Measurements from ENCODE around the gene HSPB8. TPM values are rescaled to one million over a fixed set of nuclear protein-coding genes. Genes with fewer than 3 reads are reported as not detected.

HSPB8 gene
- total and polyA plus RNA-seq, 5 donors from 2014 or later = not detected

DNA sequence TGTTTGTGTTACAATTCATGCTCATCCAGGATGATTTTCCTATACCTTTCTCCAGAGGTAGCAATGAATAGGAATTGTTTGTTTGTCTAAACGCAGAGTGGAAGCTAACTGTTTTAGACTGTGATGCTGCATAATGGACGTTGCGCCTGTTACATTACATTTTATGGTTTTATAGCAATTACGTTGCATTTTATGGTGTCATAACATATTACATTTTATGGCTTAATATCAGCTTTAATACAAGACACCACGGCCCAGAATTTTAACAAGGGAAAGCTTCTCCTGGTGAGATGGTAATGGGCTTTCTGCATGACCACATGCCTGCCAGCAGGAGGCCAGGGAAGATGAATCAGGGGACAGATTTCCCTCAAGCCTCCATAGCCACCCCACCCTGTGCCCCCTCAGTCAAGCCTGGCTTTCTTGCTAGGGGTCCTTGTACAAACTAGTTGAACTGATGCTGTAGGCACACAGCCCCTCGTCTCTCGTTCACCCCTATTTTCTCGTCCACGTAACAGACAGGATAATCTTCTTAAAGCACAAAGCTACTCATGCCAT lies 56.5 kb downstream of the HSPB8 start:
- H3K36me3 ChIP-seq (ENCODE audit: control insufficient read depth, insufficient read depth, low read length) = no peaks in the 10 kb centered on the region
- no peak overlapping the region for H3K27ac ChIP-seq (ENCODE audit: insufficient read depth, low read length, poor library complexity, severe bottlenecking)
- DNase-seq (no peak), ATAC-seq (ENCODE audit: low read depth in 2 of 2) (no peak)
- Mint-ChIP-seq H3K27me3 (no peaks in the 10 kb centered on the region), H3K9me3 (peaks cover 0 to 8% (median 0%) of the 10 kb centered on the region in 7 donors), H3K27ac (no peak overlapping the region), H3K36me3 (no peaks in the 10 kb centered on the region), H3K4me3 (no peak overlapping the region), H3K4me1 (no peaks in the 10 kb centered on the region)
- no peaks in the 10 kb centered on the region for H3K27me3 ChIP-seq (ENCODE audit: control insufficient read depth, insufficient read depth, low read length)
- no peak overlapping the region for H3K4me3 ChIP-seq (ENCODE audit: low read depth, low read length)
- no peaks in the 10 kb centered on the region for H3K9me3 ChIP-seq (ENCODE audit: control insufficient read depth in 2 of 2, low read length in 2 of 2)
- H3K4me1 ChIP-seq (ENCODE audit: control insufficient read depth, insufficient read depth, low read length, poor library complexity, severe bottlenecking) = no peaks in the 10 kb centered on the region

GRCh38 chr12:119236372-119236771 lies 57.6 kb downstream of the HSPB8 start:
- H3K36me3 Mint-ChIP-seq = no peaks in the 10 kb centered on the region

GRCh38 chr12:119239040-119239439 lies 60.3 kb downstream of the HSPB8 start:
- Histone ChIP-seq H3K4me1 (ENCODE audit: control insufficient read depth, insufficient read depth, low read length, poor library complexity, severe bottlenecking) (no peaks in the 10 kb centered on the region), H3K4me3 (ENCODE audit: low read depth, low read length) (no peak overlapping the region), H3K36me3 (ENCODE audit: control insufficient read depth, insufficient read depth, low read length) (no peaks in the 10 kb centered on the region), H3K27me3 (ENCODE audit: control insufficient read depth, insufficient read depth, low read length) (no peaks in the 10 kb centered on the region), H3K9me3 (ENCODE audit: control insufficient read depth in 2 of 2, low read length in 2 of 2) (no peaks in the 10 kb centered on the region), H3K27ac (ENCODE audit: insufficient read depth, low read length, poor library complexity, severe bottlenecking) (no peak overlapping the region)
- DNase-seq = no peak
- Mint-ChIP-seq H3K36me3 (no peaks in the 10 kb centered on the region), H3K9me3 (peaks cover 0 to 4% (median 0%) of the 10 kb centered on the region in 7 donors), H3K4me3 (no peak overlapping the region), H3K27ac (no peak overlapping the region), H3K4me1 (no peaks in the 10 kb centered on the region), H3K27me3 (peaks cover 7% of the 10 kb centered on the region)
- ATAC-seq (ENCODE audit: low read depth in 2 of 2) = no peak

More at GRCh38 chr12:119236372-119236771, 57.6 kb downstream of the HSPB8 start:
- Mint-ChIP-seq H3K27ac (no peak overlapping the region), H3K4me3 (no peak overlapping the region), H3K9me3 (peaks cover 0 to 6% (median 0%) of the 10 kb centered on the region in 7 donors), H3K4me1 (no peaks in the 10 kb centered on the region), H3K27me3 (peaks cover 4% of the 10 kb centered on the region)
- H3K36me3 ChIP-seq (ENCODE audit: control insufficient read depth, insufficient read depth, low read length) = no peaks in the 10 kb centered on the region
- DNase-seq (no peak), ATAC-seq (ENCODE audit: low read depth in 2 of 2) (no peak)
- no peak overlapping the region for H3K27ac ChIP-seq (ENCODE audit: insufficient read depth, low read length, poor library complexity, severe bottlenecking)
- H3K4me1 ChIP-seq (ENCODE audit: control insufficient read depth, insufficient read depth, low read length, poor library complexity, severe bottlenecking) = no peaks in the 10 kb centered on the region
- H3K27me3 ChIP-seq (ENCODE audit: control insufficient read depth, insufficient read depth, low read length) = no peaks in the 10 kb centered on the region
- H3K9me3 ChIP-seq (ENCODE audit: control insufficient read depth in 2 of 2, low read length in 2 of 2) = no peaks in the 10 kb centered on the region
- H3K4me3 ChIP-seq (ENCODE audit: low read depth, low read length) = no peak overlapping the region

- H3K4me1 ChIP-seq (ENCODE audit: control insufficient read depth, insufficient read depth, low read length, poor library complexity, severe bottlenecking) = no peaks in the 10 kb centered on the region
- H3K36me3 ChIP-seq (ENCODE audit: control insufficient read depth, insufficient read depth, low read length) = no peaks in the 10 kb centered on the region
- ATAC-seq (ENCODE audit: low read depth in 2 of 2) (no peak), DNase-seq (no peak)
- H3K9me3 ChIP-seq (ENCODE audit: control insufficient read depth in 2 of 2, low read length in 2 of 2) = no peaks in the 10 kb centered on the region
- H3K9me3 Mint-ChIP-seq = peaks cover 0 to 4% (median 0%) of the 10 kb centered on the region in 7 donors
- H3K27me3 ChIP-seq (ENCODE audit: control insufficient read depth, insufficient read depth, low read length) = no peaks in the 10 kb centered on the region
- H3K27me3 Mint-ChIP-seq = peaks cover 11% of the 10 kb centered on the region
- H3K4me1 Mint-ChIP-seq = no peaks in the 10 kb centered on the region
- no peak overlapping the region for H3K4me3 Mint-ChIP-seq
- no peak overlapping the region for H3K27ac Mint-ChIP-seq
- H3K27ac ChIP-seq (ENCODE audit: insufficient read depth, low read length, poor library complexity, severe bottlenecking) = no peak overlapping the region
- H3K36me3 Mint-ChIP-seq = no peaks in the 10 kb centered on the region
- H3K4me3 ChIP-seq (ENCODE audit: low read depth, low read length) = no peak overlapping the region
Measured at GRCh38 chr12:119241049-119241448, 62.3 kb downstream of the HSPB8 start.

- Mint-ChIP-seq H3K36me3 (no peaks in the 10 kb centered on the region), H3K27me3 (peaks cover 11% of the 10 kb centered on the region), H3K9me3 (peaks cover 0 to 4% (median 0%) of the 10 kb centered on the region in 7 donors), H3K4me3 (no peak overlapping the region), H3K4me1 (no peaks in the 10 kb centered on the region), H3K27ac (no peak overlapping the region)
- ATAC-seq (ENCODE audit: low read depth in 2 of 2) = no peak
- DNase-seq = no peak
- Histone ChIP-seq H3K36me3 (ENCODE audit: control insufficient read depth, insufficient read depth, low read length) (no peaks in the 10 kb centered on the region), H3K9me3 (ENCODE audit: control insufficient read depth in 2 of 2, low read length in 2 of 2) (no peaks in the 10 kb centered on the region), H3K4me3 (ENCODE audit: low read depth, low read length) (no peak overlapping the region), H3K27ac (ENCODE audit: insufficient read depth, low read length, poor library complexity, severe bottlenecking) (no peak overlapping the region), H3K4me1 (ENCODE audit: control insufficient read depth, insufficient read depth, low read length, poor library complexity, severe bottlenecking) (no peaks in the 10 kb centered on the region), H3K27me3 (ENCODE audit: control insufficient read depth, insufficient read depth, low read length) (no peaks in the 10 kb centered on the region)
Measured at GRCh38 chr12:119241580-119242169, 62.9 kb downstream of the HSPB8 start.

Other genes with a start within 250 kb of the HSPB8 start
- gene SRRM4, start 197.4 kb upstream of the HSPB8 start, total RNA-seq = not detected
- not detected for gene SRRM4, start 197.4 kb upstream of the HSPB8 start, polyA plus RNA-seq
- not detected for gene CCDC60, start 155.8 kb downstream of the HSPB8 start, total RNA-seq
- not detected for gene CCDC60, start 155.8 kb downstream of the HSPB8 start, polyA plus RNA-seq

All from CD4-positive, CD25-positive, alpha-beta regulatory T cell (primary cell).